ENCODE data around the gene COMMD3.

Gene COMMD3

GRCh38 chr10:22326145-22326702, 10.0 kb downstream of the COMMD3 start:
- no peak for DNase-seq (ENCODE audit: low spot score)
- Histone ChIP-seq H3K9ac (ENCODE audit: low read depth, low read length, poor library complexity) (no peak overlapping the region), H2BK5ac (ENCODE audit: low read length) (no peak overlapping the region), H3K27ac (replicated peaks; ENCODE audit: low read length) (no peak overlapping the region), H3K9me3 (replicated peaks in 1 of 2; ENCODE audit: control insufficient read depth in 2 of 2, insufficient read depth in 1 of 2, low read depth in 1 of 2, low read length in 2 of 2) (no peaks in the 10 kb centered on the region), H2AFZ (ENCODE audit: low read length) (peak overlapping the region; percentile 71), H2BK15ac (ENCODE audit: low read length) (no peak overlapping the region), H2AK5ac (ENCODE audit: low read depth, low read length) (no peak overlapping the region), H3K4me3 (ENCODE audit: low read length in 2 of 2) (peak overlapping the region; percentile 46 to 75), H4K8ac (ENCODE audit: low read depth, low read length) (no peak overlapping the region), H3K79me1 (ENCODE audit: low read depth, low read length) (no peaks in the 10 kb centered on the region), H4K91ac (ENCODE audit: low read depth, low read length, poor library complexity) (no peak overlapping the region), H3K4me1 (ENCODE audit: control insufficient read depth in 2 of 2, insufficient read depth in 1 of 2, low read depth in 1 of 2, low read length in 2 of 2) (peaks cover 5 to 29% of the 10 kb centered on the region in 2 donors), H3K27me3 (ENCODE audit: control insufficient read depth in 3 of 3, insufficient read depth in 3 of 3, low read depth in 1 of 3, low read length in 3 of 3) (peaks cover 10 to 33% (median 11%) of the 10 kb centered on the region in 3 experiments), H3K18ac (ENCODE audit: low read length) (no peak overlapping the region), H3K4me2 (ENCODE audit: insufficient read depth, low read length, poor library complexity, severe bottlenecking) (peak overlapping the region; percentile 81), H2BK120ac (ENCODE audit: low read depth, low read length) (no peak overlapping the region), H3K4ac (ENCODE audit: low read length) (no peak overlapping the region), H3K14ac (ENCODE audit: low read length) (no peak overlapping the region), H2BK12ac (ENCODE audit: low read length) (no peak overlapping the region), H3K36me3 (replicated peaks in 1 of 2; ENCODE audit: control insufficient read depth in 2 of 2, insufficient read depth in 2 of 2, low read length in 2 of 2) (peaks cover 3 to 50% of the 10 kb centered on the region in 2 donors), H3K23ac (ENCODE audit: low read depth, low read length, poor library complexity) (no peak overlapping the region)
- WGBS, 2 donors (ENCODE audit: extremely low coverage in 2 of 2, insufficient read length in 2 of 2, insufficient replicate concordance in 1 of 2), result no CpG with 5 or more reads among the region's 8 CpGs

GRCh38 chr10:22329150-22329549, 13.0 kb downstream of the COMMD3 start:
- no peak for DNase-seq (ENCODE audit: low spot score)
- Histone ChIP-seq H3K36me3 (replicated peaks in 1 of 2; ENCODE audit: control insufficient read depth in 2 of 2, insufficient read depth in 2 of 2, low read length in 2 of 2) (peaks cover 3 to 63% of the 10 kb centered on the region in 2 donors), H2BK120ac (ENCODE audit: low read depth, low read length) (no peak overlapping the region), H2BK5ac (ENCODE audit: low read length) (no peak overlapping the region), H2BK12ac (ENCODE audit: low read length) (no peak overlapping the region), H3K9me3 (replicated peaks in 1 of 2; ENCODE audit: control insufficient read depth in 2 of 2, insufficient read depth in 1 of 2, low read depth in 1 of 2, low read length in 2 of 2) (peaks cover 3% of the 10 kb centered on the region in 2 donors), H3K14ac (ENCODE audit: low read length) (no peak overlapping the region), H2AFZ (ENCODE audit: low read length) (no peak overlapping the region), H3K4me3 (ENCODE audit: low read length in 2 of 2) (peak overlapping the region in 1 of 2 donors; percentile 55), H3K23ac (ENCODE audit: low read depth, low read length, poor library complexity) (no peak overlapping the region), H2BK15ac (ENCODE audit: low read length) (no peak overlapping the region), H3K79me1 (ENCODE audit: low read depth, low read length) (no peaks in the 10 kb centered on the region), H3K4me2 (ENCODE audit: insufficient read depth, low read length, poor library complexity, severe bottlenecking) (no peak overlapping the region), H3K4me1 (ENCODE audit: control insufficient read depth in 2 of 2, insufficient read depth in 1 of 2, low read depth in 1 of 2, low read length in 2 of 2) (peaks cover 5 to 16% of the 10 kb centered on the region in 2 donors), H3K27me3 (ENCODE audit: control insufficient read depth in 3 of 3, insufficient read depth in 3 of 3, low read depth in 1 of 3, low read length in 3 of 3) (peaks cover 0 to 30% (median 9%) of the 10 kb centered on the region in 3 experiments), H2AK5ac (ENCODE audit: low read depth, low read length) (no peak overlapping the region), H3K27ac (replicated peaks; ENCODE audit: low read length) (no peak overlapping the region), H4K8ac (ENCODE audit: low read depth, low read length) (no peak overlapping the region), H3K4ac (ENCODE audit: low read length) (no peak overlapping the region), H3K9ac (ENCODE audit: low read depth, low read length, poor library complexity) (no peak overlapping the region), H3K18ac (ENCODE audit: low read length) (no peak overlapping the region), H4K91ac (ENCODE audit: low read depth, low read length, poor library complexity) (no peak overlapping the region)
- no CpG with 5 or more reads among the region's 3 CpGs for WGBS, 2 donors (ENCODE audit: extremely low coverage in 2 of 2, insufficient read length in 2 of 2, insufficient replicate concordance in 1 of 2)

GRCh38 chr10:22332116-22332692, 16.0 kb downstream of the COMMD3 start:
- no peak overlapping the region for H3K4me3 ChIP-seq (ENCODE audit: low read length in 2 of 2)
- H2AK5ac ChIP-seq (ENCODE audit: low read depth, low read length), result no peak overlapping the region
- no peak overlapping the region for H2BK120ac ChIP-seq (ENCODE audit: low read depth, low read length)
- H3K36me3 ChIP-seq (replicated peaks in 1 of 2; ENCODE audit: control insufficient read depth in 2 of 2, insufficient read depth in 2 of 2, low read length in 2 of 2), result peaks cover 3 to 53% of the 10 kb centered on the region in 2 donors
- H2BK15ac ChIP-seq (ENCODE audit: low read length), result no peak overlapping the region
- H2AFZ ChIP-seq (ENCODE audit: low read length), result no peak overlapping the region
- H3K9ac ChIP-seq (ENCODE audit: low read depth, low read length, poor library complexity), result no peak overlapping the region
- H3K27me3 ChIP-seq (ENCODE audit: control insufficient read depth in 3 of 3, insufficient read depth in 3 of 3, low read depth in 1 of 3, low read length in 3 of 3), result peaks cover 11 to 49% (median 28%) of the 10 kb centered on the region in 3 experiments
- H3K27ac ChIP-seq (replicated peaks; ENCODE audit: low read length), result no peak overlapping the region
- no peak overlapping the region for H4K8ac ChIP-seq (ENCODE audit: low read depth, low read length)
- H3K79me1 ChIP-seq (ENCODE audit: low read depth, low read length), result no peaks in the 10 kb centered on the region
- H3K4ac ChIP-seq (ENCODE audit: low read length), result no peak overlapping the region
- H4K91ac ChIP-seq (ENCODE audit: low read depth, low read length, poor library complexity), result no peak overlapping the region
- H3K23ac ChIP-seq (ENCODE audit: low read depth, low read length, poor library complexity), result no peak overlapping the region
- no CpG with 5 or more reads among the region's 7 CpGs for WGBS, 2 donors (ENCODE audit: extremely low coverage in 2 of 2, insufficient read length in 2 of 2, insufficient replicate concordance in 1 of 2)
- H3K14ac ChIP-seq (ENCODE audit: low read length), result no peak overlapping the region
- peaks cover 2 to 6% of the 10 kb centered on the region in 2 donors for H3K4me1 ChIP-seq (ENCODE audit: control insufficient read depth in 2 of 2, insufficient read depth in 1 of 2, low read depth in 1 of 2, low read length in 2 of 2)
- no peak overlapping the region for H2BK12ac ChIP-seq (ENCODE audit: low read length)
- peak; percentile 31 for DNase-seq (ENCODE audit: low spot score)
- no peak overlapping the region for H3K4me2 ChIP-seq (ENCODE audit: insufficient read depth, low read length, poor library complexity, severe bottlenecking)
- H3K18ac ChIP-seq (ENCODE audit: low read length), result no peak overlapping the region
- peaks cover 12% of the 10 kb centered on the region in 2 donors for H3K9me3 ChIP-seq (replicated peaks in 1 of 2; ENCODE audit: control insufficient read depth in 2 of 2, insufficient read depth in 1 of 2, low read depth in 1 of 2, low read length in 2 of 2)
- H2BK5ac ChIP-seq (ENCODE audit: low read length), result no peak overlapping the region

- Histone ChIP-seq H3K4ac (ENCODE audit: low read length) (no peak overlapping the region), H3K18ac (ENCODE audit: low read length) (peak overlapping the region; percentile 54), H3K9me3 (replicated peaks in 1 of 2; ENCODE audit: control insufficient read depth in 2 of 2, insufficient read depth in 1 of 2, low read depth in 1 of 2, low read length in 2 of 2) (peaks cover 12% of the 10 kb centered on the region in 2 donors), H3K79me1 (ENCODE audit: low read depth, low read length) (no peaks in the 10 kb centered on the region), H2AK5ac (ENCODE audit: low read depth, low read length) (peak overlapping the region; percentile 71), H3K4me2 (ENCODE audit: insufficient read depth, low read length, poor library complexity, severe bottlenecking) (peak overlapping the region; percentile 44), H3K9ac (ENCODE audit: low read depth, low read length, poor library complexity) (no peak overlapping the region), H3K4me3 (ENCODE audit: low read length in 2 of 2) (no peak overlapping the region), H3K4me1 (ENCODE audit: control insufficient read depth in 2 of 2, insufficient read depth in 1 of 2, low read depth in 1 of 2, low read length in 2 of 2) (peaks cover 2 to 6% of the 10 kb centered on the region in 2 donors), H4K8ac (ENCODE audit: low read depth, low read length) (no peak overlapping the region), H2BK15ac (ENCODE audit: low read length) (no peak overlapping the region), H2BK5ac (ENCODE audit: low read length) (peak overlapping the region; percentile 61), H4K91ac (ENCODE audit: low read depth, low read length, poor library complexity) (no peak overlapping the region), H3K14ac (ENCODE audit: low read length) (no peak overlapping the region), H3K36me3 (replicated peaks in 1 of 2; ENCODE audit: control insufficient read depth in 2 of 2, insufficient read depth in 2 of 2, low read length in 2 of 2) (peaks cover 3 to 41% of the 10 kb centered on the region in 2 donors), H2AFZ (ENCODE audit: low read length) (no peak overlapping the region), H2BK12ac (ENCODE audit: low read length) (no peak overlapping the region), H3K23ac (ENCODE audit: low read depth, low read length, poor library complexity) (no peak overlapping the region), H3K27me3 (ENCODE audit: control insufficient read depth in 3 of 3, insufficient read depth in 3 of 3, low read depth in 1 of 3, low read length in 3 of 3) (peaks cover 23 to 58% (median 28%) of the 10 kb centered on the region in 3 experiments), H2BK120ac (ENCODE audit: low read depth, low read length) (no peak overlapping the region), H3K27ac (replicated peaks; ENCODE audit: low read length) (no peak overlapping the region)
- no CpG with 5 or more reads among the region's 25 CpGs for WGBS, 2 donors (ENCODE audit: extremely low coverage in 2 of 2, insufficient read length in 2 of 2, insufficient replicate concordance in 1 of 2)
- peak; percentile 15 for DNase-seq (ENCODE audit: low spot score)
Observed at GRCh38 chr10:22333167-22333974, 17.2 kb downstream of the COMMD3 start.

Data from neuronal stem cell (in vitro differentiated cells).